Testis (tissue), 3 donors: ENCODE data around the gene DTD2. TPM values are rescaled to one million over a fixed set of nuclear protein-coding genes. Genes with fewer than 3 reads are reported as not detected.
"Not testable (repeated sequence)": the region's sequence is repeated elsewhere in the genome, so short reads cannot be mapped to it uniquely, and the experiment has no call there.

Source experiments
- DNase-seq: peaks from one replicate; pipeline ENCODE4 v3.0.0-alpha.2; 2019
- H3K27ac ChIP-seq, 2 donors: fragments of 200-600 bp; sonication (generic); one replicate each; pipeline ENCODE4 v1.5.1; 2019
- H3K27me3 ChIP-seq: fragments of 200-600 bp; sonication (generic); one replicate; pipeline ENCODE4 v1.5.1; 2019
- H3K36me3 ChIP-seq: fragments of 200-600 bp; sonication (generic); one replicate; pipeline ENCODE4 v1.5.1; 2017; ENCODE audit warnings: low read depth; ENCODE audit errors: missing control alignments
- H3K4me1 ChIP-seq: fragments of 200-600 bp; sonication (generic); one replicate; pipeline ENCODE4 v1.5.1; 2019
- H3K4me3 ChIP-seq, 2 donors: fragments of 200-600 bp; sonication (generic); one replicate each; pipeline ENCODE4 v1.5.1; 2017 to 2019
- H3K9me3 ChIP-seq: fragments of 200-600 bp; sonication (generic); one replicate; pipeline ENCODE4 v1.5.1; 2017
- POLR2A ChIP-seq: fragments of 450-650 bp; IDR thresholded peaks from one replicate; pipeline ENCODE4 v1.6.1; 2017; ENCODE audit warnings: antibody characterized with exemption, mild to moderate bottlenecking, moderate library complexity
- WGBS, 2 donors: methylation state at CpG; one replicate each; pipeline ENCODE4 v1.1.5; 2018; 5-methylcytosine and 5-hydroxymethylcytosine counted together
- intact Hi-C: fragments of 100-400 bp; cut with DNase I; formaldehyde crosslinking; loops from one replicate; pipeline ENCODE4 v1.15.1; 2023; ENCODE audit warnings: low total_unique reads
- polyA plus RNA-seq: library from polyadenylated mRNA; stranded (reverse); fragments of 350-450 nt; fragmentation: Illumina TruSeq; extraction: RNeasy Lipid Tissue Mini Kit (QIAGEN cat#74804); gene quantifications from one replicate; pipeline ENCODE4 v1.2.3, GENCODE V29; 2014; ENCODE audit warnings: low read depth, low replicate concordance; ENCODE audit not compliant: insufficient read depth
- total RNA-seq, 2 donors: library from RNA; depleted of rRNA; stranded (reverse); fragments of >200 nt; gene quantifications; one replicate each; pipeline ENCODE4 v1.2.3, GENCODE V29; 2016
- TF ChIP-seq, protein P1 (sequence below), 3 experiments: fragments of 450-650 bp in 2 of 3; fragments of 200-600 bp in 1 of 3; sonication (generic) in 1 of 3; IDR thresholded peaks; one replicate each; pipeline ENCODE4 v1.5.1; 2016 to 2019; ENCODE audit warnings: antibody characterized with exemption in 3 of 3, mild to moderate bottlenecking in 2 of 3, moderate library complexity in 1 of 3

DTD2 gene
- total and polyA plus RNA-seq, 3 donors from 2014 or later: 16.5 to 64.9 (median 56.7) TPM

DNA sequence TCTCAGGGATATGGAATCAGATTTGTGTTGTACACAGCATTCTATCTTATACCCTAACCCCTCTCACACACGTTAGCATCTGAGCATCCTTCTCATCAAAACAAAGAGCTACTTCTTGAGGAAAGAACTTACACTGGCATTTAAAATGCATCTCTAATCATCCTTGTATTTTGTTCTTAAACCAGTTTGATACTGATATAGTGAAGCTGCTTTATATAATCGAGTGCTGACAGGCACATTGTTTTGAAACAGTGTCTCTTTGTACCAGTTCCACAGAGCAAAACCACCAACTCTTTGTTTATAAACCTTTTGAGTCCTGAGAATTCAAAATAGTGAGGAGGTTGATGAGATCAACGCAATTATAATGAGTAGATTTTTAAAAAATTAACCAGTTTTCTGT is 21.7 kb upstream of the DTD2 start:
- no peaks in the 10 kb centered on the region for H3K27me3 ChIP-seq
- H3K9me3 ChIP-seq: no peaks in the 10 kb centered on the region
- TF ChIP-seq POLR2A: no peak
- TF ChIP-seq, protein P1, sequence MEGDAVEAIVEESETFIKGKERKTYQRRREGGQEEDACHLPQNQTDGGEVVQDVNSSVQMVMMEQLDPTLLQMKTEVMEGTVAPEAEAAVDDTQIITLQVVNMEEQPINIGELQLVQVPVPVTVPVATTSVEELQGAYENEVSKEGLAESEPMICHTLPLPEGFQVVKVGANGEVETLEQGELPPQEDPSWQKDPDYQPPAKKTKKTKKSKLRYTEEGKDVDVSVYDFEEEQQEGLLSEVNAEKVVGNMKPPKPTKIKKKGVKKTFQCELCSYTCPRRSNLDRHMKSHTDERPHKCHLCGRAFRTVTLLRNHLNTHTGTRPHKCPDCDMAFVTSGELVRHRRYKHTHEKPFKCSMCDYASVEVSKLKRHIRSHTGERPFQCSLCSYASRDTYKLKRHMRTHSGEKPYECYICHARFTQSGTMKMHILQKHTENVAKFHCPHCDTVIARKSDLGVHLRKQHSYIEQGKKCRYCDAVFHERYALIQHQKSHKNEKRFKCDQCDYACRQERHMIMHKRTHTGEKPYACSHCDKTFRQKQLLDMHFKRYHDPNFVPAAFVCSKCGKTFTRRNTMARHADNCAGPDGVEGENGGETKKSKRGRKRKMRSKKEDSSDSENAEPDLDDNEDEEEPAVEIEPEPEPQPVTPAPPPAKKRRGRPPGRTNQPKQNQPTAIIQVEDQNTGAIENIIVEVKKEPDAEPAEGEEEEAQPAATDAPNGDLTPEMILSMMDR (IDR thresholded peaks at IDR 0.05): no peak
- H3K36me3 ChIP-seq: no peaks in the 10 kb centered on the region
- no peak for DNase-seq
- no peak overlapping the region for H3K27ac ChIP-seq
- 64 to 65% methylated on average over 3 of the region's 3 CpGs for WGBS, 2 donors
- peaks cover 5% of the 10 kb centered on the region for H3K4me1 ChIP-seq
- H3K4me3 ChIP-seq: no peak overlapping the region
- intact Hi-C loops: no loop called here

DNA sequence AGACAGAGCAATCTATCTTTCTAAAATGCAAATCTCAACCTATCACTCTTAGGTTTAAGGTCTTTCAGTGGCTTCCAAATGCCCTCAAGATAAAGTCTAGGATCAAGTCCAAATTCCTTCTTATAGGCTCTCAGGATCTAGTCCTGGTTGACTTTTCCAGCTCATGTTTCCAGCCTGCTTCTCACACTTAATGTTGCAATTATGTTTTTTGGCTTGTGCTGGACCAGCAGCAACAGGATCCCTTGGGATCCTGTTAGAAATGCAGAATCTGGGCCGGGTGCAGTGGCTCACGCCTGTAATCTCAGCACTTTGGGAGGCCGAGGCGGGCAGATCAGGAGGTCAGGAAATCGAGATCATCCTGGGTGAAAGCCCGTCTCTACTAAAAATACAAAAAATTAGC is 19.9 kb upstream of the DTD2 start:
- H3K36me3 ChIP-seq: no peaks in the 10 kb centered on the region
- no peak overlapping the region for H3K27ac ChIP-seq
- no peak overlapping the region for H3K4me3 ChIP-seq
- intact Hi-C loops: no loop called here
- WGBS, 2 donors: 56 to 64% methylated on average over 6 of the region's 6 CpGs
- no peak for DNase-seq
- TF ChIP-seq, protein P1 (IDR thresholded peaks at IDR 0.05): no peak
- TF ChIP-seq POLR2A: no peak
- no peaks in the 10 kb centered on the region for H3K27me3 ChIP-seq
- peaks cover 5% of the 10 kb centered on the region for H3K4me1 ChIP-seq
- H3K9me3 ChIP-seq: no peaks in the 10 kb centered on the region

DNA sequence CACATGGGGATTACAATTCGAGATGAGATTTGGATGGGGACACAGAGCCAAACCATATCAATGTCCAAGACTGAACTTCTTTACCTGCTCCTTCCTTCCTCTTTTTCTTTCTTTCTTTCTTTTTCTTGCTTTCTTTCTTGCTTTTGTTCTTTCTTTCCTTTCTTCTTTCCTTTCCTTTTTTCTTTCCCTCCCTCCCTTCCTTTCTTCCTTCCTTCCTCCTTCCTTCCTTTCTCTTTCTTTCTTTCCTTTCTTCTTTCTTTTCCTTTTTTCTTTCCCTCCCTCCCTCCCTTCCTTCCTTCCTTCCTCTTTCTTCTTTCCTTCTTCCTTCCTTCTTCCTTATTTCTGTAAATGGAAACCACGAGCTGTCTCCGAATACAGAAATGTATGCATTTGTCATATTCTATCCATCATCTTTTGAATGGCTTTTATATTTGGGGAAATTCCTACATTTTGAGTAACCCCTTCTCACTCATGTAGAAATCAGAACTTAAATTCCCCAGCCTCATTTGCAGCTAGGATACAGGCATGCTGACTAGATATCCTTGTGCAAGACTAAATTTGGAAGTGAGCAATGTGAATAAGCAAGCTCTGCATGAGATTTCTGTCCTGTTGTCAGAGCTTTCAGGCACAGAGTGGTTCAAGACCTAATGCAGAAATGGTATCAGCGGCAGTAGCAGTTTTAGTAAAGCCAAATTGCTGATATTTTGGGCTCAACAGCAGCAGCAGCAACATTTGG is 19.0 kb upstream of the DTD2 start:
- H3K36me3 ChIP-seq: no peaks in the 10 kb centered on the region
- H3K27me3 ChIP-seq: no peaks in the 10 kb centered on the region
- H3K27ac ChIP-seq: no peak overlapping the region
- 84 to 89% methylated on average over 4 of the region's 4 CpGs for WGBS, 2 donors
- TF ChIP-seq, protein P1 (IDR thresholded peaks at IDR 0.05): no peak
- TF ChIP-seq POLR2A: no peak
- H3K4me3 ChIP-seq: no peak overlapping the region
- no peaks in the 10 kb centered on the region for H3K9me3 ChIP-seq
- intact Hi-C loops: no loop called here
- peaks cover 5% of the 10 kb centered on the region for H3K4me1 ChIP-seq
- no peak for DNase-seq

DNA sequence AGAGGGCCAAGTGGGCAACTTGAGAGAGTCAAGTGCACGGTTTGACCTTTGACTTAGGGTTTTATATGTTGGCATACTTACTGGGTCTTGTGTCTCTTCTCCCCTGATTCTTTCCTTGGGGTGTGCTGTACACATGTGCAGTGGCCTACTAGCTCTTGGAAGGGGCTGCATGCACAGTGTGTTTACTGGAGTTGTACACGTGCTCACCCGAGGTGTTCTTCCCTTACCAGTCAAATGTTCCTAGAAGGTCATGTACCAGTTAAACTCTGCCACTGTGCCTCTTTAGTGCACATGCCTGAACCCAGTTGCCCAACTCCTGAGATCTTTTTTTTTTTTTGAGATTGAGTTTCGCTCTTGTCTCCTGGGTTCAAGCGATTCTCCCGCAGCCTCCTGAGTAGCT is 9.2 kb upstream of the DTD2 start:
- WGBS, 2 donors: 84 to 94% methylated on average over 6 of the region's 6 CpGs
- Histone ChIP-seq H3K9me3 (no peaks in the 10 kb centered on the region), H3K36me3 (no peaks in the 10 kb centered on the region), H3K4me1 (no peaks in the 10 kb centered on the region), H3K27me3 (no peaks in the 10 kb centered on the region), H3K27ac (no peak overlapping the region), H3K4me3 (no peak overlapping the region)
- TF ChIP-seq, protein P1 (IDR thresholded peaks at IDR 0.05): no peak
- no peak for TF ChIP-seq POLR2A
- intact Hi-C loops: no loop called here
- no peak for DNase-seq

DNA sequence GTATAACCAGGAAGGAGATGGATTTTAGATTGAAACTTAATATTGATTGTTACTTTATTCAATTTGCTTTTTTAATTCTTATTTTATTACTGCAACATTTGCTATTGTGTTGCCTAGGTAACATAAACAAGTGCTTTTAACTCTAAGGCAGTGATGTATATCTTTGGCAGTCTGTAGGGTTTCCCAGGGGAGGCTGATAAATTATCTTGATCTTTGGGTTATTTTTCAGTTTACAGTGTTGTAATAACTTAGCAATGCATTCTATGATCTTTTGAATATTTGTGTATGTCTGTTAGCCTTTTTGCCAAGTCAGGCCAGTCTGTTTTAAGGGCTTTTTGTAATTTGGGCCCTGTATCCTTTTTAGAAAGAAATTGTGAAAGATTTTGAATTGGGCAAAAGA is 7.8 kb upstream of the DTD2 start:
- Histone ChIP-seq H3K9me3 (no peaks in the 10 kb centered on the region), H3K4me1 (no peaks in the 10 kb centered on the region), H3K27ac (no peak overlapping the region), H3K27me3 (no peaks in the 10 kb centered on the region), H3K4me3 (no peak overlapping the region), H3K36me3 (no peaks in the 10 kb centered on the region)
- TF ChIP-seq POLR2A: no peak
- TF ChIP-seq, protein P1 (IDR thresholded peaks at IDR 0.05): no peak
- intact Hi-C loops: no loop called here
- no peak for DNase-seq

DNA sequence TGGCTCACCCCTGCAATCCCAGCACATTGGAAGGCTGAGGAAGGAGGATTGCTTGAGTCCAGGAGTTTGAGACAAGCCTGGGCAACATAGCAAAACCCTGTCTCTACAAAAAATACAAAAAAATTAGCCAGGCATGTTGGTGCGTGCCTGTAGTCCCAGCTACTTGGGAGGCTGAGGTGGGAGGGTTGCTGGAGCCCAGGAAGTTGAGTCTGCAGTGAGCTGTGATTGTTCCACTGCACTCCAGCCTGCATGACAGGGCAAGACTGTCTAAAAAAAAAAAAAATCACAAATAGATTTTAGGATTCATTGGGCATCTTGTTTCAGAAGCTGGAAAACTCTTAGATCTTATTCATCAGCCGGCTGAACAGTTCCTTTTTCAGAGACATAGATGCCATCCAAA is 5.1 kb upstream of the DTD2 start:
- intact Hi-C loops, H3K4me3 ChIP-seq, H3K27me3 ChIP-seq, H3K27ac ChIP-seq, DNase-seq, H3K4me1 ChIP-seq, H3K36me3 ChIP-seq, H3K9me3 ChIP-seq: not testable (repeated sequence)
- 86 to 91% methylated on average over 2 of the region's 2 CpGs for WGBS, 2 donors
